A549 (cell line): ENCODE measurements around the gene HOXA7.

ENCODE experiments used
- CEBPB ChIP-seq, 2 experiments: fragments of >200 bp in 1 of 2; sonication (Bioruptor Twin) in 1 of 2; formaldehyde crosslinking in 1 of 2; IDR thresholded peaks; 2 replicates each; pipeline ENCODE4 v1.6.1; 2012 to 2016
- SMC3 ChIP-seq: fragments of >200 bp; sonication (Bioruptor Twin); formaldehyde crosslinking; IDR thresholded peaks from 3 replicates; pipeline ENCODE4 v1.6.1; 2018; ENCODE audit warnings: inconsistent platforms
- TF ChIP-seq, protein P1 (sequence below): fragments of 450-650 bp; IDR thresholded peaks from 2 replicates; pipeline ENCODE4 v1.6.1; 2014; ENCODE audit warnings: antibody characterized with exemption
- TF ChIP-seq, protein P2 (sequence below): fragments of >200 bp; sonication (Bioruptor Twin); formaldehyde crosslinking; IDR thresholded peaks from 3 replicates; pipeline ENCODE4 v1.5.1; 2016
- TF ChIP-seq, protein P3 (sequence below): fragments of 200-600 bp; sonication (generic); IDR thresholded peaks from 2 replicates; pipeline ENCODE4 v1.6.1; 2016; ENCODE audit warnings: antibody characterized with exemption, mild to moderate bottlenecking, moderate library complexity

DNA sequence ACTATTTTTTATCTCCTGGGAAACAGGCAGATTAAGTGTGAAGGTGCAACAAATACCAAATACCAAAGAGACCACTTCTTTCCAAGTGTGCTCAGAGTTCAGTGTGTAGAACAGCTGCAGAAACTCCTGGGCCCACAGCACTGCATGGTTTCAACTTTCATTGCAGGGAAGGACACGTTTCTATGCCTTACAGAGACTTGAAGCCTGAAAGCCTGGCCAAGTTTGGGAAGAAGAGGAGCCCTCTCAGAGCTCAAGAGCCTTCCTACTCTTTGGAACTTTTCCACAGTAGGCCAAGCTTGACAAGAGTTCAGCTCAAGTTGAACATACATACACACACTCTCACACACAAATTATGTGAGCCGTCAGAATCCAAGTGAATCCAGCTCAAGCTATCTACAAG lies 28.4 kb downstream of the HOXA7 start:
- TF ChIP-seq, protein P1, sequence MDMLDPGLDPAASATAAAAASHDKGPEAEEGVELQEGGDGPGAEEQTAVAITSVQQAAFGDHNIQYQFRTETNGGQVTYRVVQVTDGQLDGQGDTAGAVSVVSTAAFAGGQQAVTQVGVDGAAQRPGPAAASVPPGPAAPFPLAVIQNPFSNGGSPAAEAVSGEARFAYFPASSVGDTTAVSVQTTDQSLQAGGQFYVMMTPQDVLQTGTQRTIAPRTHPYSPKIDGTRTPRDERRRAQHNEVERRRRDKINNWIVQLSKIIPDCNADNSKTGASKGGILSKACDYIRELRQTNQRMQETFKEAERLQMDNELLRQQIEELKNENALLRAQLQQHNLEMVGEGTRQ: no peak
- TF ChIP-seq, protein P2, sequence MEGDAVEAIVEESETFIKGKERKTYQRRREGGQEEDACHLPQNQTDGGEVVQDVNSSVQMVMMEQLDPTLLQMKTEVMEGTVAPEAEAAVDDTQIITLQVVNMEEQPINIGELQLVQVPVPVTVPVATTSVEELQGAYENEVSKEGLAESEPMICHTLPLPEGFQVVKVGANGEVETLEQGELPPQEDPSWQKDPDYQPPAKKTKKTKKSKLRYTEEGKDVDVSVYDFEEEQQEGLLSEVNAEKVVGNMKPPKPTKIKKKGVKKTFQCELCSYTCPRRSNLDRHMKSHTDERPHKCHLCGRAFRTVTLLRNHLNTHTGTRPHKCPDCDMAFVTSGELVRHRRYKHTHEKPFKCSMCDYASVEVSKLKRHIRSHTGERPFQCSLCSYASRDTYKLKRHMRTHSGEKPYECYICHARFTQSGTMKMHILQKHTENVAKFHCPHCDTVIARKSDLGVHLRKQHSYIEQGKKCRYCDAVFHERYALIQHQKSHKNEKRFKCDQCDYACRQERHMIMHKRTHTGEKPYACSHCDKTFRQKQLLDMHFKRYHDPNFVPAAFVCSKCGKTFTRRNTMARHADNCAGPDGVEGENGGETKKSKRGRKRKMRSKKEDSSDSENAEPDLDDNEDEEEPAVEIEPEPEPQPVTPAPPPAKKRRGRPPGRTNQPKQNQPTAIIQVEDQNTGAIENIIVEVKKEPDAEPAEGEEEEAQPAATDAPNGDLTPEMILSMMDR: no peak
- TF ChIP-seq, protein P3, sequence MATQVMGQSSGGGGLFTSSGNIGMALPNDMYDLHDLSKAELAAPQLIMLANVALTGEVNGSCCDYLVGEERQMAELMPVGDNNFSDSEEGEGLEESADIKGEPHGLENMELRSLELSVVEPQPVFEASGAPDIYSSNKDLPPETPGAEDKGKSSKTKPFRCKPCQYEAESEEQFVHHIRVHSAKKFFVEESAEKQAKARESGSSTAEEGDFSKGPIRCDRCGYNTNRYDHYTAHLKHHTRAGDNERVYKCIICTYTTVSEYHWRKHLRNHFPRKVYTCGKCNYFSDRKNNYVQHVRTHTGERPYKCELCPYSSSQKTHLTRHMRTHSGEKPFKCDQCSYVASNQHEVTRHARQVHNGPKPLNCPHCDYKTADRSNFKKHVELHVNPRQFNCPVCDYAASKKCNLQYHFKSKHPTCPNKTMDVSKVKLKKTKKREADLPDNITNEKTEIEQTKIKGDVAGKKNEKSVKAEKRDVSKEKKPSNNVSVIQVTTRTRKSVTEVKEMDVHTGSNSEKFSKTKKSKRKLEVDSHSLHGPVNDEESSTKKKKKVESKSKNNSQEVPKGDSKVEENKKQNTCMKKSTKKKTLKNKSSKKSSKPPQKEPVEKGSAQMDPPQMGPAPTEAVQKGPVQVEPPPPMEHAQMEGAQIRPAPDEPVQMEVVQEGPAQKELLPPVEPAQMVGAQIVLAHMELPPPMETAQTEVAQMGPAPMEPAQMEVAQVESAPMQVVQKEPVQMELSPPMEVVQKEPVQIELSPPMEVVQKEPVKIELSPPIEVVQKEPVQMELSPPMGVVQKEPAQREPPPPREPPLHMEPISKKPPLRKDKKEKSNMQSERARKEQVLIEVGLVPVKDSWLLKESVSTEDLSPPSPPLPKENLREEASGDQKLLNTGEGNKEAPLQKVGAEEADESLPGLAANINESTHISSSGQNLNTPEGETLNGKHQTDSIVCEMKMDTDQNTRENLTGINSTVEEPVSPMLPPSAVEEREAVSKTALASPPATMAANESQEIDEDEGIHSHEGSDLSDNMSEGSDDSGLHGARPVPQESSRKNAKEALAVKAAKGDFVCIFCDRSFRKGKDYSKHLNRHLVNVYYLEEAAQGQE: no peak
- no peak for TF ChIP-seq SMC3
- no peak for TF ChIP-seq CEBPB (IDR thresholded peaks at IDR 0.05)
